ENCODE results near the gene TSPAN18.

The TSPAN18 gene

GRCh38 chr11:44814881-44815592 lies 88.3 kb downstream of the TSPAN18 start:
- Histone ChIP-seq H3K27ac (no peak overlapping the region), H3K36me3 (ENCODE audit: insufficient read depth, low read length) (no peaks in the 10 kb centered on the region), H3K9ac (ENCODE audit: insufficient read length) (no peak overlapping the region), H3K4me3 (no peak overlapping the region), H3K9me3 (ENCODE audit: low read depth, low read length) (no peaks in the 10 kb centered on the region)
- TF ChIP-seq POLR2AphosphoS5 (IDR thresholded peaks at IDR 0.05; ENCODE audit: borderline replicate concordance, low read depth, low read length): no peak
- TF ChIP-seq FOXP2 (optimal IDR thresholded peaks at IDR 0.05; ENCODE audit: control extremely low read depth, extremely low read length, insufficient read depth): no peak
- TF ChIP-seq EZH2 (IDR thresholded peaks at IDR 0.05): no peak
- no peak for DNase-seq (ENCODE audit: low read depth, low spot score)

GRCh38 chr11:44815917-44816456 lies 89.2 kb downstream of the TSPAN18 start:
- no peak overlapping the region for H3K27ac ChIP-seq
- TF ChIP-seq EZH2 (IDR thresholded peaks at IDR 0.05): no peak
- TF ChIP-seq FOXP2 (optimal IDR thresholded peaks at IDR 0.05; ENCODE audit: control extremely low read depth, extremely low read length, insufficient read depth): no peak
- TF ChIP-seq POLR2AphosphoS5 (IDR thresholded peaks at IDR 0.05; ENCODE audit: borderline replicate concordance, low read depth, low read length): no peak
- H3K9me3 ChIP-seq (ENCODE audit: low read depth, low read length): no peaks in the 10 kb centered on the region
- no peak overlapping the region for H3K4me3 ChIP-seq
- H3K9ac ChIP-seq (ENCODE audit: insufficient read length): no peak overlapping the region
- no peaks in the 10 kb centered on the region for H3K36me3 ChIP-seq (ENCODE audit: insufficient read depth, low read length)
- DNase-seq (ENCODE audit: low read depth, low spot score): no peak

- Histone ChIP-seq H3K9ac (ENCODE audit: insufficient read length) (no peak overlapping the region), H3K36me3 (ENCODE audit: insufficient read depth, low read length) (no peaks in the 10 kb centered on the region), H3K4me3 (no peak overlapping the region), H3K27ac (no peak overlapping the region), H3K9me3 (ENCODE audit: low read depth, low read length) (no peaks in the 10 kb centered on the region)
- DNase-seq (ENCODE audit: low read depth, low spot score): no peak
- TF ChIP-seq EZH2 (IDR thresholded peaks at IDR 0.05): no peak
- TF ChIP-seq FOXP2 (optimal IDR thresholded peaks at IDR 0.05; ENCODE audit: control extremely low read depth, extremely low read length, insufficient read depth): no peak
- no peak for TF ChIP-seq POLR2AphosphoS5 (IDR thresholded peaks at IDR 0.05; ENCODE audit: borderline replicate concordance, low read depth, low read length)
These were observed 90.0 kb downstream of the TSPAN18 start for GRCh38 chr11:44816761-44817160.

- Histone ChIP-seq H3K9ac (ENCODE audit: insufficient read length) (no peak overlapping the region), H3K36me3 (ENCODE audit: insufficient read depth, low read length) (no peaks in the 10 kb centered on the region), H3K27ac (no peak overlapping the region), H3K9me3 (ENCODE audit: low read depth, low read length) (no peaks in the 10 kb centered on the region), H3K4me3 (no peak overlapping the region)
- no peak for DNase-seq (ENCODE audit: low read depth, low spot score)
- TF ChIP-seq FOXP2 (optimal IDR thresholded peaks at IDR 0.05; ENCODE audit: control extremely low read depth, extremely low read length, insufficient read depth) (no peak), POLR2AphosphoS5 (IDR thresholded peaks at IDR 0.05; ENCODE audit: borderline replicate concordance, low read depth, low read length) (no peak), EZH2 (IDR thresholded peaks at IDR 0.05) (no peak)
These were observed 90.6 kb downstream of the TSPAN18 start for GRCh38 chr11:44817207-44817949.

- TF ChIP-seq EZH2 (IDR thresholded peaks at IDR 0.05) (no peak), POLR2AphosphoS5 (IDR thresholded peaks at IDR 0.05; ENCODE audit: borderline replicate concordance, low read depth, low read length) (no peak), FOXP2 (optimal IDR thresholded peaks at IDR 0.05; ENCODE audit: control extremely low read depth, extremely low read length, insufficient read depth) (no peak)
- DNase-seq (ENCODE audit: low read depth, low spot score): no peak
- Histone ChIP-seq H3K27ac (no peak overlapping the region), H3K9ac (ENCODE audit: insufficient read length) (no peak overlapping the region), H3K36me3 (ENCODE audit: insufficient read depth, low read length) (no peaks in the 10 kb centered on the region), H3K9me3 (ENCODE audit: low read depth, low read length) (no peaks in the 10 kb centered on the region), H3K4me3 (no peak overlapping the region)
These were observed 91.3 kb downstream of the TSPAN18 start for GRCh38 chr11:44818110-44818509.

GRCh38 chr11:44819346-44819745 lies 92.6 kb downstream of the TSPAN18 start:
- TF ChIP-seq POLR2AphosphoS5 (IDR thresholded peaks at IDR 0.05; ENCODE audit: borderline replicate concordance, low read depth, low read length): no peak
- TF ChIP-seq FOXP2 (optimal IDR thresholded peaks at IDR 0.05; ENCODE audit: control extremely low read depth, extremely low read length, insufficient read depth): no peak
- TF ChIP-seq EZH2 (IDR thresholded peaks at IDR 0.05): no peak
- Histone ChIP-seq H3K27ac (no peak overlapping the region), H3K9me3 (ENCODE audit: low read depth, low read length) (no peaks in the 10 kb centered on the region), H3K9ac (ENCODE audit: insufficient read length) (no peak overlapping the region), H3K36me3 (ENCODE audit: insufficient read depth, low read length) (no peaks in the 10 kb centered on the region), H3K4me3 (no peak overlapping the region)
- no peak for DNase-seq (ENCODE audit: low read depth, low spot score)

GRCh38 chr11:44822369-44822768 lies 95.6 kb downstream of the TSPAN18 start:
- no peak for TF ChIP-seq POLR2AphosphoS5 (IDR thresholded peaks at IDR 0.05; ENCODE audit: borderline replicate concordance, low read depth, low read length)
- no peak for TF ChIP-seq FOXP2 (optimal IDR thresholded peaks at IDR 0.05; ENCODE audit: control extremely low read depth, extremely low read length, insufficient read depth)
- TF ChIP-seq EZH2 (IDR thresholded peaks at IDR 0.05): no peak
- Histone ChIP-seq H3K27ac (no peak overlapping the region), H3K9me3 (ENCODE audit: low read depth, low read length) (no peaks in the 10 kb centered on the region)

GRCh38 chr11:44823006-44823405 lies 96.2 kb downstream of the TSPAN18 start:
- no peak for DNase-seq (ENCODE audit: low read depth, low spot score)
- no peak overlapping the region for H3K9ac ChIP-seq (ENCODE audit: insufficient read length)
- H3K27ac ChIP-seq: no peak overlapping the region
- no peaks in the 10 kb centered on the region for H3K9me3 ChIP-seq (ENCODE audit: low read depth, low read length)
- no peaks in the 10 kb centered on the region for H3K36me3 ChIP-seq (ENCODE audit: insufficient read depth, low read length)
- H3K4me3 ChIP-seq: no peak overlapping the region
- TF ChIP-seq POLR2AphosphoS5 (IDR thresholded peaks at IDR 0.05; ENCODE audit: borderline replicate concordance, low read depth, low read length) (no peak), FOXP2 (optimal IDR thresholded peaks at IDR 0.05; ENCODE audit: control extremely low read depth, extremely low read length, insufficient read depth) (no peak), EZH2 (IDR thresholded peaks at IDR 0.05) (no peak)

More at GRCh38 chr11:44822369-44822768, 95.6 kb downstream of the TSPAN18 start:
- no peak overlapping the region for H3K4me3 ChIP-seq
- no peak overlapping the region for H3K9ac ChIP-seq (ENCODE audit: insufficient read length)
- no peaks in the 10 kb centered on the region for H3K36me3 ChIP-seq (ENCODE audit: insufficient read depth, low read length)
- DNase-seq (ENCODE audit: low read depth, low spot score): no peak

All from SK-N-MC (cell line).